GM23338 (cell line): ENCODE measurements around the gene PAQR9. TPM values are rescaled to one million over a fixed set of nuclear protein-coding genes. Genes with fewer than 3 reads are reported as not detected.

Source experiments
- ATAC-seq: fragments of 200-7000 bp; cut with Tn5 transposase; 3 replicates; pipeline ENCODE4 v1.9.1; 2020
- DNase-seq: peaks from one replicate; pipeline ENCODE4 v3.0.0-alpha.2; 2015; ENCODE audit warnings: low spot score
- H2AFZ ChIP-seq: fragments of 200-600 bp; sonication (generic); 2 replicates; pipeline ENCODE4 v1.8.0; 2016; ENCODE audit warnings: antibody characterized with exemption, mild to moderate bottlenecking, moderate library complexity
- H3F3A ChIP-seq: fragments of 200-600 bp; sonication (generic); replicated peaks from 2 replicates; pipeline ENCODE4 v1.8.0; 2017; ENCODE audit warnings: antibody characterized with exemption, mixed run types, low read depth
- H3K27ac ChIP-seq: fragments of 200-600 bp; sonication (generic); 2 replicates; pipeline ENCODE4 v1.6.1; 2016; ENCODE audit warnings: low read depth
- H3K27me3 ChIP-seq: fragments of 200-600 bp; sonication (generic); 2 replicates; pipeline ENCODE4 v1.8.0; 2016; ENCODE audit warnings: mild to moderate bottlenecking, mixed run types, moderate library complexity; ENCODE audit not compliant: insufficient read depth
- H3K36me3 ChIP-seq: fragments of 200-600 bp; sonication (generic); 2 replicates; pipeline ENCODE4 v1.8.0; 2016; ENCODE audit warnings: mild to moderate bottlenecking; ENCODE audit not compliant: insufficient read depth
- H3K4me1 ChIP-seq: fragments of 200-600 bp; sonication (generic); 2 replicates; pipeline ENCODE4 v1.8.0; 2016; ENCODE audit warnings: mild to moderate bottlenecking, moderate library complexity; ENCODE audit not compliant: insufficient read depth
- H3K4me2 ChIP-seq: fragments of 200-600 bp; sonication (generic); 2 replicates; pipeline ENCODE4 v1.7.1; 2017; ENCODE audit warnings: mixed run types
- H3K4me3 ChIP-seq: fragments of 200-600 bp; sonication (generic); 2 replicates; pipeline ENCODE4 v1.6.1; 2016; ENCODE audit warnings: mixed run types
- H3K79me2 ChIP-seq: fragments of 200-600 bp; sonication (generic); replicated peaks from 2 replicates; pipeline ENCODE4 v1.8.0; 2017; ENCODE audit warnings: mild to moderate bottlenecking; ENCODE audit not compliant: insufficient read depth
- H3K9me2 ChIP-seq: fragments of 200-600 bp; sonication (generic); 2 replicates; pipeline ENCODE4 v1.8.0; 2017; ENCODE audit not compliant: insufficient read depth
- H4K20me1 ChIP-seq: fragments of 200-600 bp; sonication (generic); replicated peaks from 2 replicates; pipeline ENCODE4 v1.8.0; 2017; ENCODE audit warnings: mild to moderate bottlenecking; ENCODE audit not compliant: insufficient read depth
- H3K27ac Mint-ChIP-seq: 2 replicates; pipeline ENCODE4 v1.8.0; 2020; ENCODE audit warnings: inconsistent platforms, mild to moderate bottlenecking, moderate library complexity, mixed read lengths
- H3K27me3 Mint-ChIP-seq: 3 replicates; pipeline ENCODE4 v1.8.0; 2022; ENCODE audit warnings: low read depth, mild to moderate bottlenecking, moderate library complexity, mixed read lengths, inconsistent platforms; ENCODE audit not compliant: insufficient read depth, poor library complexity
- H3K36me3 Mint-ChIP-seq: 3 replicates; pipeline ENCODE4 v1.8.0; 2021; ENCODE audit warnings: low read depth, mild to moderate bottlenecking, inconsistent platforms, moderate library complexity, mixed read lengths
- H3K4me1 Mint-ChIP-seq: 3 replicates; pipeline ENCODE4 v1.8.0; 2020; ENCODE audit warnings: mild to moderate bottlenecking, inconsistent platforms, mixed read lengths
- H3K4me3 Mint-ChIP-seq: 3 replicates; pipeline ENCODE4 v1.8.0; 2021; ENCODE audit warnings: moderate library complexity, mild to moderate bottlenecking, inconsistent platforms, mixed read lengths
- H3K9me3 Mint-ChIP-seq: 3 replicates; pipeline ENCODE4 v1.8.0; 2020; ENCODE audit warnings: moderate library complexity, mild to moderate bottlenecking, inconsistent platforms, mixed read lengths
- CREB1 ChIP-seq: fragments of 250-450 bp; sonication (Bioruptor Pico); IDR thresholded peaks from 2 replicates; pipeline ENCODE4 v1.5.0; 2020; ENCODE audit warnings: low read depth, mild to moderate bottlenecking, moderate library complexity
- CTCF ChIP-seq, 2 experiments: fragments of 200-600 bp in 1 of 2; sonication (generic) in 1 of 2; conservative IDR thresholded peaks; 2 replicates each; pipeline versions ENCODE4 v1.5.1 to v1.6.1; 2016 to 2017; ENCODE audit warnings: antibody characterized with exemption in 2 of 2, low read depth in 2 of 2, mild to moderate bottlenecking in 2 of 2, moderate library complexity in 1 of 2
- EZH2phosphoT487 ChIP-seq: fragments of 200-600 bp; sonication (generic); IDR thresholded peaks from one replicate; pipeline ENCODE4 v1.8.1; 2018; ENCODE audit warnings: antibody characterized with exemption; ENCODE audit not compliant: unreplicated experiment
- JUNB ChIP-seq: IDR thresholded peaks from one replicate; pipeline ENCODE4 v1.6.1; 2016; ENCODE audit warnings: antibody characterized with exemption; ENCODE audit not compliant: unreplicated experiment
- NANOG ChIP-seq: IDR thresholded peaks from 2 replicates; pipeline ENCODE4 v1.6.1; 2016; ENCODE audit warnings: antibody characterized with exemption, borderline replicate concordance
- POLR2AphosphoS5 ChIP-seq: IDR thresholded peaks from 2 replicates; pipeline ENCODE4 v1.6.1; 2016; ENCODE audit warnings: antibody characterized with exemption, low read depth
- ZNF114 ChIP-seq: fragments of 250-450 bp; sonication (Bioruptor Pico); IDR thresholded peaks from 2 replicates; pipeline ENCODE4 v1.5.0; 2020; ENCODE audit warnings: mild to moderate bottlenecking, moderate library complexity
- ZNF462 ChIP-seq: fragments of 250-450 bp; sonication (Bioruptor Pico); IDR thresholded peaks from 2 replicates; pipeline ENCODE4 v1.5.0; 2020; ENCODE audit warnings: mild to moderate bottlenecking, moderate library complexity
- polyA plus RNA-seq: library from polyadenylated mRNA; unstranded; fragments of >200 nt; fragmentation: Nextera tagmentation; extraction: Ambion mirVana; gene quantifications from 2 replicates; pipeline ENCODE4 v1.2.1, GENCODE V29; 2016
- total RNA-seq: library from RNA; depleted of rRNA; stranded (reverse); fragments of >200 nt; shearing (Covaris generic); gene quantifications from 2 replicates; pipeline ENCODE4 v1.2.3, GENCODE V29; 2014

PAQR9 gene
- total and polyA plus RNA-seq, 2 experiments from 2014 or later: 2.0 to 2.3 TPM

GRCh38 chr3:142953443-142953842 lies 10.0 kb downstream of the PAQR9 start:
- Mint-ChIP-seq H3K4me1 (peaks cover 9% of the 10 kb centered on the region), H3K27ac (no peak overlapping the region), H3K9me3 (no peaks in the 10 kb centered on the region), H3K4me3 (no peak overlapping the region), H3K36me3 (no peaks in the 10 kb centered on the region), H3K27me3 (no peaks in the 10 kb centered on the region)
- no peak for ATAC-seq
- Histone ChIP-seq H4K20me1 (no peaks in the 10 kb centered on the region), H3K9me2 (no peaks in the 10 kb centered on the region; the same call in 1 of the 2 replicates), H3K27ac (no peak overlapping the region), H3K27me3 (no peaks in the 10 kb centered on the region), H2AFZ (peak overlapping the region; percentile 93; the same call in 1 of the 2 replicates), H3K4me3 (no peak overlapping the region), H3K4me1 (no peaks in the 10 kb centered on the region), H3K36me3 (no peaks in the 10 kb centered on the region), H3K4me2 (no peak overlapping the region), H3F3A (no peaks in the 10 kb centered on the region), H3K79me2 (no peaks in the 10 kb centered on the region)
- DNase-seq: no peak
- TF ChIP-seq CTCF (conservative IDR thresholded peaks at IDR 0.05; ENCODE audit: low read depth in 2 of 2) (no peak), NANOG (no peak), ZNF462 (CRISPR knock-in tag) (no peak), ZNF114 (CRISPR knock-in tag) (no peak), CREB1 (CRISPR knock-in tag) (no peak), POLR2AphosphoS5 (no peak), EZH2phosphoT487 (no peak), JUNB (no peak)
